Amygdala (tissue), 56 donors: ENCODE data around the gene ZSWIM9.
"Not testable (repeated sequence)": the region's sequence is repeated elsewhere in the genome, so short reads cannot be mapped to it uniquely, and the experiment has no call there.

Source experiments
- DNase-seq, 56 donors: peaks; one replicate each; lab custom pipeline; 2025; lab: John Stamatoyannopoulos, UW

ZSWIM9 gene

GRCh38 chr19:48206397-48207093 is 36.1 kb downstream of the ZSWIM9 start:
- DNase-seq: no peak

- no peak for DNase-seq
These were observed 39.5 kb downstream of the ZSWIM9 start for GRCh38 chr19:48210005-48210404.

DNA sequence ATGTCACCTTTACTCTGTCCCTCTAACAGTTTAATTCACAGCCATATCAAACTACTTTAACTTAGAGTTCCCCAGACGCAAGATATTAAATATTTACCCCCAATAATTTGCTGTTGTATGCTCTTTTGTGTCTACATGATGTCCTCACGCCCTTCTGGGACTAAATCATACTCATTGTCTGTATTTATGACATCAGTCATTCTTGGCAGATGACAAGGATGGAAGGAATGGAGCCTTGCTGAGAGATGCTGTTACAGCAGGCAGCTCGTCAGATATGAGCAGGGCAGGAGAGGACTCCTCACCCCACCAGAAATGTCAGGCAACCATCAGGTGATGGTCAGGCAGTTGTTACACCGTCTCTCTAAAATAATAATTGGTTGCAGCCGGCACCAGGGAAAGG is 43.5 kb downstream of the ZSWIM9 start:
- no peak for DNase-seq

- no peak for DNase-seq
These were observed 46.5 kb downstream of the ZSWIM9 start for GRCh38 chr19:48216933-48217332.

DNA sequence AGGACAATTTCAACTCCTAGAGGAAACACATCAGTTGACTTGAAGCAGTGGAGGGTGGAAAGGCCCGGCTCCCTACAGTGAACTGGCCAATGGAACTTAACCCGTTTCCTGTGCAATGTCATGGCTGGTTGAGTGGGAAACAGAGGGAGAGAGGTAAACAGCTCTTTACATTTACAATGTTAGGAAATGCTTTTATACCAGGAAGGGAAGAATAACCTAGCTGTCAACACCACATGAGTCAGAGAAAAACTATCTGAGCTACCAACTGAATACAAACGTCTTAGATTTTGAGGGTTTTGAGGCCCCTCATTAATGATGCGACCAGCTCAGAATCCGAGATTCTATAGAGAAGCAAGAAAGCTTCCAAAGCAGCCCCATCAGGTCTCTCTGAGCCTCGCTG is 48.5 kb downstream of the ZSWIM9 start:
- no peak for DNase-seq

- DNase-seq: not testable (repeated sequence)
These were observed 50.3 kb downstream of the ZSWIM9 start for GRCh38 chr19:48220784-48221183.

DNA sequence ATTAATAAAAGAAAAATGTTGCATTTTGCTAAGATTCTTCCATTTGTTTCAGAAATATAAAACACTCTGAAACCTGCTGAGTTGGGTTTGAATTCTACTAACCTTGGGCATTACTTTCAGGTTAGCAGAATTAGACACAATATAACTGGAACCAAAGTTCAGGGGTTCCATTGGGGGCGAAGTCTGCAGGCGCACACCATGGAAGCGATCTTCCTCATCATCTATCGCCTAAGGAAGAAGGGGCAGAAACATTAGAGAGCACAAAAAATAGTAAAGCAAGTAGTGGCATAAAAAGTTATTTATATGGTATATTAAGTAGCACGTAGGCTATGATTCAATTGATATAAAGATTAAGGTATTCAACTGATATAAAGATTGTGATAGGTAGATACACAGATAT is 51.1 kb downstream of the ZSWIM9 start:
- DNase-seq: no peak

DNA sequence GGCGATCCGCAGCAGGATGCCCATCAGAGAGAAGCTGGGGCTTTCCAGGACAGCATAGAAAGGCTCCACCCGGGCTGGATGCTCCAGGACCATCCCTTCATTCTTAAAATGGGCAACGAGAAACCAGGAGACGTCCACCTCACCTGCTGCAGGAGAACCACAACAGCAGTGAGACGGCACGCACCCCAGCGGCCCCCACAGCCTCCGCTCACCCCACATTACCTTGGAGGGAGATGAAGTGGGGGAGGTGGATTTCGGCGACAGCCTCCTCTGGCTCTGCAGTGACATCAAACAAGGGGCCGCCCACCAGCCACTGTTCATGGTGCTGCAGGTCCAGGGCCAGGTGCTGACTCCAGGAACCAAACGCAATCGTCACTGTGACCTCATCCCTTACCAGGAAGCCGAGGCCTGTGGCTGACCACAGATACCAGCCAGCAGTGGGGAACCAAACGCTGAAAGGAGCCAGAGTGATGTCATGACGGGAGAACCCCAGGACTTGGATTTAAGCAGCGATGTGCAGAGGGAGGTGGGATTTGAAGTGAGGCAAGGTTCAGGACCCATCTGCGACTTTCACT is 60.2 kb downstream of the ZSWIM9 start:
- DNase-seq: no peak

GRCh38 chr19:48237057-48237456 is 66.6 kb downstream of the ZSWIM9 start:
- no peak for DNase-seq

- no peak for DNase-seq
These were observed 68.6 kb downstream of the ZSWIM9 start for GRCh38 chr19:48239120-48239519.

- no peak for DNase-seq
These were observed 69.2 kb downstream of the ZSWIM9 start for GRCh38 chr19:48239582-48240141.

DNA sequence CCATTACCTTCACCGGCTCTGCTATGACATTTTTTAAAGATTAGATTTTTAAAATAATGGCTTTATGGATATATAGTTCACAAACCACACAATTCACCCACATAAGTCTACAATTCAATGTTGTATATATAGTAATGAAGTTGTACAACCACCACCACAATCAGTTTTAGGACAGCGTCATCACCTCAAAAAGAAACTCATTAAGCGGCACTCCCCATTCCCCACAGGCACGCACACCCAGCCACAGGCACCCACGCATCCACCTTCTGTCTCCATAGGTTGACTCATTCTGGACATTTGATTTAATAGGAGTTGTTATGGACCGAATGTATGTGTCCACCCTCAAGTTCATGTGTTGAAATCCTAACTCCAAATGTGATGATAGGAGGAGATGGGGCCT is 71.3 kb downstream of the ZSWIM9 start:
- not testable (repeated sequence) for DNase-seq

DNA sequence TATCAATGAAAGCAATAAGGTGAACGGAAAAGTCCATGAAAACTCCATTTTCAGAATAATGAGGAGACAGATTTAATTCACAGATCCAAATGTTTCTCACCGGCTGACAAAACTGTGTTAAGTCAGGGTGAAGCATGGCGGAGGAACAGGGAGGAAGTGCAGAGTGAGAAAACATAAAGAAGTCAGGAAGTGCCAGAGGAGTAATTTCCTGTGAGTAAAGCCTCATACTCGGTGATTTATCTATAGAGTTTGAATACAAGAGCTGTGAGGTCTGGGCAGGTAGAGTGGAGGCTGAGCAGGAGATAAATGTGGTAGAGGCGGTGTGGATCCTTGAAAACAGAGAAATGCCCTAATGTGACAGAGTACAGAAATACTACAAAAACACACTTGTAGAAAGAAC is 73.8 kb downstream of the ZSWIM9 start:
- DNase-seq: no peak

GRCh38 chr19:48246101-48246500 is 75.6 kb downstream of the ZSWIM9 start:
- DNase-seq: no peak

GRCh38 chr19:48247212-48247611 is 76.7 kb downstream of the ZSWIM9 start:
- no peak for DNase-seq
